HG03378 (cell line): ENCODE data around the gene TNS1.

Source experiments
- ATAC-seq: cut with Tn5 transposase; IDR thresholded peaks from one replicate; pipeline ENCODE4 v1.9.1; 2021; ENCODE audit warnings: mild to moderate bottlenecking, moderate library complexity; ENCODE audit not compliant: unreplicated experiment

Gene TNS1

GRCh38 chr2:217877866-217878265, 124.9 kb downstream of the TNS1 start:
- no peak for ATAC-seq

DNA sequence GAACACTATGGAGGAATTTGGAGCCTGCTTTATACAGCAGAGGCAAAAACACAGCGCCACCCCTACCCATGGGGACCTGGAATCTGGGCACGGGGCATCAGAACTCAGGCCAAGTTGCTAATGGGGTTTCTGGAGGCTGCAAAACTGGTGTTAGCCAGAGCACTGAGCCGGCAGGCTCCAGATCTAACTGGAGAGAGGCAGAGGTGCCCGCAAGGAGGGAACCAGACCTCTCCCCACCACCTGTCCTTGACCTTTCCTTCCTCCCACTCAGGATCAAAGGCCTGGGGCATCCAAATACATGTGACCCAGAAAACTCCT, 126.6 kb downstream of the TNS1 start:
- ATAC-seq = no peak

- ATAC-seq = no peak
Observed at GRCh38 chr2:217875556-217876252, 127.1 kb downstream of the TNS1 start.

DNA sequence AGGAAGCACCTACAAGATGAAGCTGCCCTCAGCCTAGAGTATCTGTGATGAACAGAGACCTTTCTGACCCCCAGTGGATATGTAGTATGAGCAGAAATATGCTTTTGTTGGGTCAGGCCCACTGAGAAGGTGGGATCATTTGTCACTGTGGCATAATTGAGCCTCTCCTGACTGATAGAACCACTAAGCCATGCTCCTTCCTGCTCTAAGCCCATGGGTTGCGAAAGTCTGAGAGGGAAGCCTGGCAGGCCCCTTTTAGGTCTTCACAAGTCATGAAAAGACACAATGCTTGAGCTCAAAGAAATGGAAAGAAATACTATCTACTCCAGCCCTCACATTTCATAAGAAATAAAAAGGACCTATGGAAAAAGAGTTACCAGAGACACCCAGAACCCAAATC, 127.7 kb downstream of the TNS1 start:
- no peak for ATAC-seq

DNA sequence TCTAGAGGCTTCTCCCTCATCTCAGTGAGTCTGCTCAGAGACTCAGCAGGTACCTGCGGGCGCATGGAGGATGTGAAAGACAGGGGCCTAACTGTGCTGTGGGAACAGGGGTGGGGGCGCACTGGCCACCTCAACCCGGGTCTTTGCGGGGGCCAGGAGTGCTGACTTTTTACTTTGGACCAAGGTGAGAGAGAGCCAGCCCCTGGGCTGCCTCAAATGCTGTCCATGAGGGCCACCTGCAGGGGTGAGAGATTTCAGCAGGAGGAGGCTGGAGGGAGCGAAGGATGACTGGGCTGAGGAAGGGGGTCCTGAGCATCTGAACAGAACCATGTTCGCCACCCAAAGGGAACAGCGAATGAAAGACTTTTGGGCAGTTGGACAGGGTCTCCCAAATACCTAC, 129.4 kb downstream of the TNS1 start:
- ATAC-seq = no peak

- no peak for ATAC-seq
Observed at GRCh38 chr2:217872319-217872718, 130.5 kb downstream of the TNS1 start.

GRCh38 chr2:217870528-217871011, 132.2 kb downstream of the TNS1 start:
- ATAC-seq = no peak

DNA sequence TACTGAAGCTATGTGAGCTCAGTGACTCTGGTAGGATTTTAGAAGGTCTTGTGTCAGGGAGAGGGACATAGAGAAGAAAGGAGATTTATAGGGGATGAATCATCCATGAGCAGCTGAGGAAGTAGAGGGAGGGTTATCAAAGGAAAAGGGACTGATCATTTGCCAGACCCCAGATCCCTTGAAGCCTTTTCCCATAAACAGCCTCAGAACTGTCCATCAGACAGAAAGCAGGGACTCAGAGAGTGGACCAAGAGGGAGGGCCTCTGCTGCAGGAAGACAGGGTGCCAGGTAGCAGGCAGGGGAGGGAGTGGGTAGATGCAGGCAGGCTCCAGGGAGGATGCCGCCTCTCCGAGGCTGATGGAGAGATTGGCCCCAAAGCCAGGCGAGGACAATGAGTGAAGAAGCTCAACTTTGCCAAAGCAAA, 133.9 kb downstream of the TNS1 start:
- no peak for ATAC-seq

- ATAC-seq = no peak
Observed at GRCh38 chr2:217868265-217868892, 134.4 kb downstream of the TNS1 start.

GRCh38 chr2:217866457-217866856, 136.3 kb downstream of the TNS1 start:
- ATAC-seq = no peak

DNA sequence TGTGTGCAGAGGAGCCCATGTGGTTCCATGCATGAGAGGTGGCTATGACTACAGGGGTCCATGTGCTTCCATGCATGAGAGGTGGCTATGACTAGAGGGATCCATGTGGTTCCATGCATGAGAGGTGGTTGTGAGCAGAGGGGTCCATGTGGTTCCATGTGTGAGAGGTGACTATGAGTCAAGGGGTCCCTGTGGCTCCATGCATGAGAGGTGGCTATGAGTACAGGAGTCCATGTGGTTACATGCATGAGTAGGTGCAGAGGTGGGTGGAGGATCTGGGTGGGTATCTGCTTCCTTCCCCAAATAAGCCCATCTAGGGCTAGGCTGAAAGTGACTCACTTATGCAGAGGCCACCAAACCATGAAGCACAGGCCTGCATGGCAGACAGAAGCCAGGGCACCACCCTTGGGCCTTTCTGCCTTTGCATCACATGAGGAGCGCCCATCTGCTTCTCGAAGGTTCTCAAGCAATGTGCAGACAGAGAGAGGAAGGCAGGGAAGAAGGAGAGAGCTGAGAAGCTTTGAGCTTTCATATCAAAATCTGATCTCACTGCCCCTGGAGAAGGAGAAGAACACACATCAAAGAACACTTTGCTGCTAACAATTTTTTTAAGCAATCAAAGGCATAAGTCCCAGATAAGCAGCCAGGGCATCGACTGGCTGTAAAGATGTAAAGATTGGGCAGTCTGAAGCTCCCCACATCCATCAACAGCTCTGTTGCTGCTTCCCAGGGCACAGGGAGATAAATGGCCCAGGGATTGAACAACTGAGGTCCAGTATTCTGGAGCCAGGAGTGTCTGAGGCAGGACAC, 137.6 kb downstream of the TNS1 start:
- no peak for ATAC-seq

GRCh38 chr2:217863883-217864282, 138.9 kb downstream of the TNS1 start:
- no peak for ATAC-seq

- no peak for ATAC-seq
Observed at GRCh38 chr2:217861334-217861877, 141.4 kb downstream of the TNS1 start.

DNA sequence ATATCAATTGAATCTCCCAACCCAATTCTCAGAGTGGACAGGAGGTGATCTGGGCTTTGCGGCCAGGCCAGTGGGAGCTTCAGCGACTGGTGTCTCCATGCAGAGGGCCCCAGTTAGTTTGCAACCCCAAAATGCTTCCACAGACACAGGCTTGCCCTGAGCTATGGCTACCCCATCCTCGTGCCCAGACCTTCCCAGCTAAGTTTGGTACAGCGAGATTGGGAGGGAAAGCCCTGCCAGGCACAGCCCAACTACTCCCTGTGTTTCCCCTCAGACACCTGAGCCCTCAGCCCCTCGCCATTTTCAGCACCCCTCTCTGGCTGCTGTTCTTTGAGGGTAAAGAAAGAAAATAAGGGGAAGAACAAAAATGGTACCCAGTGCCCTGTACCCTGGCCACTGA, 142.9 kb downstream of the TNS1 start:
- no peak for ATAC-seq

GRCh38 chr2:217858519-217859491, 144.0 kb downstream of the TNS1 start:
- no peak for ATAC-seq

DNA sequence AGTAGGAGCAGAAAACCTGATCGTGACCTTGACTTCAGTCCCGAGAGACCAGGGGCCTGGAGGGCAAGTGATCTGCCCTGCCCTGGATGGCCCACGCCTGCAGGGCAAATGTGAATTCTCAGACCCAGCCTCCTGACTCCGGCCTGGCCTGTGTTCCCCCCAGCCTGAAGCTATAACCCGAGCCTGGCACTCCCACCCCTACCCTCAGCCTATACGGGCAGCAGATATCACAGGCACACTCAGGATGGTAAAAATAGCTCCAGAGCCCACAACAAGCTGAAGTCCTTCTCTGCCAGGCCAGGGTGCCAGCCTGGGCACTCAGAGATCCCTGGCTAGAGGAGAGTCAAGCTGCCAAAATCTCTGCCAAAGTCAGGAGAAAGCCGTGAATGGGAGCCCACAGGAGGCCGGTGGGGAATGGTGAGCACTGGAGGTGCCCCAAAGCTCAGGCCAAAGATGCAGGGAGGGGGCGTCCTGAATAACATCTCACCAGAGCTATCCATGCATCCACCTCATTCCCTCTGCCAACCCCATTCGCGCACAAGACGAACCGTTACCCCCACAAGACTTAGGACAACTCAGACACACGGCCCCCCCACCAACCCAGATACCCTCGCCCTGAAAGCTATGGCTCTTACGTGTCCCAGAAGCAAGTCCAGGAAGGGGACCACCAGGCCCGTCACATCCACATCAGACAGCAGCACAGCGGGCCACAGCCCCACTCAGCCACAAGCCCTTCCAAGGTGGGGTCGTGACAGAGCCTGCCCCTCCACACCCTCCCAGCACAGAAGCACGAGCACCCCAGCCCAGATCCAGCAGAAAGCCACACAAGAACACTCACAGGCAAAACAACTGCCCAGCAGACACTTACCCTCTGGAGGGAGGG, 144.9 kb downstream of the TNS1 start:
- no peak for ATAC-seq

DNA sequence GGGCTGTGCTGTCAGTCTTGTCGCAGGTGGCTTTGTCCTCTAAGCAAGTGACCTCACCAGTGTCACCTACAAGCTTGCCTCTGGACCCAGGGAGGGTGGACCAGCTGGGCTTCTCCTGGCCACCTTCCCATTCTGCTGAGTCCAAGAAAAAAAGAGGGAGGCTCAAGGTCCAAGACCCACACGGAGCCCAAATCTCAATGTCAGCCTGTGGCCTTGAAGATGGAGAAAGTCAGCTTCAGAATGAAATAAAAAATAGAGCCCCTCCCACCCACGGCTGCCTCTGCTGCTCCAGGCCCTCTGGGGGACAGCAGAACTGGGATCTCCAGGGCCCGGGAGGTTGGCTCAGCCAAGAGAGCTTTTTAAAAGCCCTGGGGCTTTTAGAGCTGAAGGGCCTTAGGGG, 145.9 kb downstream of the TNS1 start:
- no peak for ATAC-seq

GRCh38 chr2:217856159-217856558, 146.6 kb downstream of the TNS1 start:
- no peak for ATAC-seq

GRCh38 chr2:217854684-217855420, 147.9 kb downstream of the TNS1 start:
- ATAC-seq = no peak
